ENCODE results near the gene RPL19.

GRCh38 chr17:39217734-39218369 lies 17.8 kb downstream of the RPL19 start:
- TF ChIP-seq, protein P1, sequence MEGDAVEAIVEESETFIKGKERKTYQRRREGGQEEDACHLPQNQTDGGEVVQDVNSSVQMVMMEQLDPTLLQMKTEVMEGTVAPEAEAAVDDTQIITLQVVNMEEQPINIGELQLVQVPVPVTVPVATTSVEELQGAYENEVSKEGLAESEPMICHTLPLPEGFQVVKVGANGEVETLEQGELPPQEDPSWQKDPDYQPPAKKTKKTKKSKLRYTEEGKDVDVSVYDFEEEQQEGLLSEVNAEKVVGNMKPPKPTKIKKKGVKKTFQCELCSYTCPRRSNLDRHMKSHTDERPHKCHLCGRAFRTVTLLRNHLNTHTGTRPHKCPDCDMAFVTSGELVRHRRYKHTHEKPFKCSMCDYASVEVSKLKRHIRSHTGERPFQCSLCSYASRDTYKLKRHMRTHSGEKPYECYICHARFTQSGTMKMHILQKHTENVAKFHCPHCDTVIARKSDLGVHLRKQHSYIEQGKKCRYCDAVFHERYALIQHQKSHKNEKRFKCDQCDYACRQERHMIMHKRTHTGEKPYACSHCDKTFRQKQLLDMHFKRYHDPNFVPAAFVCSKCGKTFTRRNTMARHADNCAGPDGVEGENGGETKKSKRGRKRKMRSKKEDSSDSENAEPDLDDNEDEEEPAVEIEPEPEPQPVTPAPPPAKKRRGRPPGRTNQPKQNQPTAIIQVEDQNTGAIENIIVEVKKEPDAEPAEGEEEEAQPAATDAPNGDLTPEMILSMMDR (IDR thresholded peaks at IDR 0.05; ENCODE audit: low read depth, low read length): no peak
- no peak for TF ChIP-seq EZH2phosphoT487 (IDR thresholded peaks at IDR 0.05; ENCODE audit: low read depth)
